ENCODE measurements around the gene TNC.

TNC gene

DNA sequence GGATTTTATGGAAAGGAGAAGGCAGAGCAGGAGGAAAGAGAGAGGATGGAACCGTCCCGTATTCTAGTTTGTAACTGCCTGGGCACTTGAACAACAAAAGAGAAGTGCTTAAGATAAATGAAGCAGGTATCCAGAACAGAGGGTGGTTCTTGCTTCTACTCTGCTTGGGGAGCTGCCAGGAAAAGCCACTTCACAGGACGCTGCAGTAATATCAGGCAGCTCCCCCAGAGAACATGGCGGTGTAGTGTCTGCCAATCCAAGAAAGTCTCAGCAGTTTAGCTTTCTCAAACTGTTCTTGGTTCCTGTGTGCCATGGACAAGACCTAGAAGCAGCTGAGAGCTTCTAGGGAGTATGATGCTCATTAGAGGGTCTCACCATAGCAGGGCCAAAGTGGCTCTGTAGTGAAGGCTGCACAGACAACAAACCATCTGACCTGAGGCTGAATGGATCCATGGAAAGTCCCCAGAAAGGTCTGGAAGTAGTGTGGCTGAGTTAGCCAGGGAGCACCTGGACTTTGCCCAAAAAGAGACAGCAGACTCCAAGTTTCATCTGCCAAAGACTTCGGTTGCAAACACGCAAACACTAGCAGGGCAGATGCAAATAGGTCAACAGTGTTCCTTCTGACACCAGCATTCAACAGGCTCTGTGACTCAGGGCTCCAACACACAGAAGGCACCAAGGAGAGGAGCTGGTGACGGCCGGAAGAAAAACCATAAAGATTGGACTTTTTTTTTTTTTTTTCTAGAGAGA, 115.4 kb downstream of the TNC start:
- DNase-seq = no peak

DNA sequence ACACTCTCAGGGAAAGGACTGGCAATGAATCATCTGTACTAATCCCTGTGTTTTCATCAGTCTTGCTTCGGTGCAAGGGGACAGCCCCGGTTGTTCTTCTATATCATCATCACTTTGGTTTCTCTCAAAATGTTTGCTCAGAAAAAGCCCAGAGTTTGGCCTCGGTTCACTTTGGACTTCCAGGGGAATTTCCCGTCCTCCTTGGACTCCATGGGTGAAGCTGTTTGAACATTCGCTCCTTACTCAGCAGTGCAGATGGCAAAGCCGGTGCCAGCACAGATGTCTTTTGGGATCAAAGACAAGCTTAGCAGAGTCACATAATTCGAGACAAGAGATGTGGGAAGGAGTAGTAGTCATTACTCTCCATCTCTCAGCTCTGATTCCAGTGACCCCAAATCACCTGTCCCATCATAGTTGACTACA, 117.7 kb downstream of the TNC start:
- no peak for DNase-seq

DNA sequence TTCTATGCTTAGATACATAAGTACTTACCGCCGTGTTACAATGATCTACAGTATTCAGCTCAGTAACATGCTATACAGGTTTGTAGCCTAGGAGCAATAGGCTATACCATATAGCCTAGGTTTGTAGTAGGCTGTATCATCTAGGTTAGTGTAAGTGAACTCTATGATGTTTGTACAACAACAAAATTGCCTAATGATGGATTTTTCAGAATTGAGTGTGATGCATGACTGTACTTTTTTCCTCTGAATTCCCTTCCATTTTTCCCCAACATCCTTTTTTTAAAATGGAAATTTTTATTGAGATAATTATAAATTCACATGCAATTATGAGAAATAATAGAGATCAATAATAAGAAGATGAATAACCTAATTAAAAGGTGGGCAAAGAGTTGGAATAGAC, 119.6 kb downstream of the TNC start:
- no peak for DNase-seq

DNA sequence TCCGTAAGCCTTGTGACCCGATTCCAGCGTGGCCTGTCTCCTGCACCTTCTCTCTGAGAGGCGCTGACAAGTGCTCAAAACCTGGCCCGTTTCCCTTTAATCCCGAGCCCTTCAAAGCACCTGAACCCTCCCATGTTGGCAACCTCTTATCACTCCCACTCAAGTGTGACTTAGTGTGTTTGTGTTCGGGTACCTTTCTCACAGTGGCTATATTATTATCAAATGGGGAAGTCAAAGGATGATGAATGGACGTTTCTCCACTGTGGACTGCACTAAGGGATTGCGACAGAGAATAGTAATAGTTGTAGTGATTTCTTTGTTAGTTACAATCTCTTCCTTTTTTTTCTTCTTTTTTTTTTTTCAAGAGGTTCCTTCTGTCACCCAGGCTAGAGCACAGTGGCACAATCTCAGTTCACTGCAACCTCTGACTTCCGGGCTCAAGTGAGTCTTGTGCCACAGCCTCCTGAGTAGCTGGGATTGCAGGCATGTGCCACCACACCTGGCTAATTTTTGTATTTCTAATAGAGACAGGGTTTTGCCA, 122.2 kb downstream of the TNC start:
- DNase-seq = no peak

DNA sequence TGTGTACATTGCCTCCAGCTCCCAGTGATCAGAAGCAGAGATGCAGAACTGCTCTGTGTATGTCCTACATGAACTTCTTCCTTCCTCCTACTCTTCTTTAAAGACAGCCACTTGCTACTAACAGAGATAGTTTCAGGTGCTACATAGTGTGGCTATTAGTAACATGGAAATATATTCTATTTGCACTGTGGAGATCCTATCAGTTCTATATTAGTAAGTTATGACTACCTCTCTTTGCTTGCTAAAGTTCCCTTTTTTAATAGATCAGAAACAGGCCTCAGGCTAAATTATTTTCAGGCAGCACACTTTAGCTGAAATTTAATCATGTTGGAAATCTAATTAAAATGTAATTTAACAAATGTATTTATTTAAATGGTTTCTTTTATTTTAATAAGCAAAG, 123.2 kb downstream of the TNC start:
- no peak for DNase-seq

DNA sequence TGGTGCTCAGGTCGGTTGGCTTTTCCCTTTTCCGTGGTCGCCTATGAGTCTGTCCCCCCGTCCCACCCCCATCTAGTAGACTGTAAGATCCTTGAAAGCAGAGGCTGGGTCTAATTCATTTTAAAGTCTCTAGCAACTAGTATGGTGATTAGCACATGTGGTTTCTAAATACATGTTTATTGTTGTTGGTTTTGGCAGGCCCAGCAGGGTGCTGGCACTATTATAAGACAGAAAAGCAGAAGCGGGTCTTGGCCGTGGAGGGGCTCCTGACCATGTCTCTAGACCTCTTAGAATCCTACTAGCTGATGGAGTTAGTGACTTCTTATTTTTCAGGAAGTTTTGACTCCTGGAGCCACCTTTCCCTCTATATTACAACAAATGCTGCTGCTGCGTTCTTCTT, 126.1 kb downstream of the TNC start:
- DNase-seq = no peak

DNA sequence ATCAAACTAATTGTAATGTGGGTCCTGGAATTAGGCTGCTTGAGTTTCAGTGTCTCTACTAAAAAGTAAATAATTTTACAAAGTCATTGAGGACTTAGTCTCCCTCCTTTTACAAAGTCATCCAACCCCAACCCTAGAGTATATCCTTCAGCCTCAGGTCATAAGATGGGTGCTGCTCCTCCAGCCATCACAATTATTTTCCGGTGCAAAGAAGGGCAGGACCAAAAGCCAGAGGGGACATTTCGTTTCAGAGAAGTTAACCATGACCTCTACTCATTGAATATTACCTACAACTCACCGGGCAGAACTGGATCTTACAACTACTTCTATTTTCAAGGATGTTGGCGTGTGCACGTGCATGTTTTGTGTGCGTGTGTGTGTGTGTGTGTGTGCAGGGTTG, 127.1 kb downstream of the TNC start:
- no peak for DNase-seq

DNA sequence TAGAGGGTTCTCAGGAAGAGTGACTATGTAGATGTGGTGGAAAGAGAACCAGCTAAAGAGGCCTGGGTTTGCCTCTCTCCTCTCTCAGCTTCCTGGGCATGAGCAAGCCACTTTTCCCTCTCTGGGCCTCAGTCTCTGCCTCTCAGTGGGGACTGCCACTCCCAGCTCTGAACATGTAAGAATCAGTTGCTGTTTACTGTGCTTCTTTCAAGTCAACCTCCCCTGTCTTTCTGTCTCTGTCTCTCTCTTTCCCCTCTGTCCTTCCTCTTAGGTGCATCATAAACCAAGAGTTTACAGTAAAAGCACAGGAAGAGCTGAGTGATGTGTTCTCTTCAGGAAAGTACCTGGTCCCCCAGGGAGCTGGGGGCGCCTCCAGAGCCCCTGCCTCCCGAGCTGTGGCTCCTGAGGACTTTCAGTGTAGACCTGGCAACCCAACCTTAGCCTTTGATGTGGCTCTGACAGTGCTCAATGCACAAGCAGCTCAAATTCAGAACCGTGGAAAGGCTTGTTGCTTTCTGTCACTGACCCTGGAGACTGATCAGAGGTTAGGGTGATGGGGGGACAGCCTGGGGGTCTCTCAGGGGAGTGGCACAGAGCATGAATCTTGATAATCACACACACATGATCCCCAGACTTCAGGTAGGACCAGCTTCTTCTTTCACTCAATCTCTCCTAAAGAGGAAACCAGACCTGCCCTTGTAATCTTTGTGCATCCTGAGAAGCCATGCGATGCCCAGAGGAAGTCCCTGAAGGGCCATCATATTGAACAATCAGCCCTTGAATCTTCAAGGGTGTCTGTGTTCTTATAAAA, 128.2 kb downstream of the TNC start:
- peak; percentile 39 for DNase-seq

DNA sequence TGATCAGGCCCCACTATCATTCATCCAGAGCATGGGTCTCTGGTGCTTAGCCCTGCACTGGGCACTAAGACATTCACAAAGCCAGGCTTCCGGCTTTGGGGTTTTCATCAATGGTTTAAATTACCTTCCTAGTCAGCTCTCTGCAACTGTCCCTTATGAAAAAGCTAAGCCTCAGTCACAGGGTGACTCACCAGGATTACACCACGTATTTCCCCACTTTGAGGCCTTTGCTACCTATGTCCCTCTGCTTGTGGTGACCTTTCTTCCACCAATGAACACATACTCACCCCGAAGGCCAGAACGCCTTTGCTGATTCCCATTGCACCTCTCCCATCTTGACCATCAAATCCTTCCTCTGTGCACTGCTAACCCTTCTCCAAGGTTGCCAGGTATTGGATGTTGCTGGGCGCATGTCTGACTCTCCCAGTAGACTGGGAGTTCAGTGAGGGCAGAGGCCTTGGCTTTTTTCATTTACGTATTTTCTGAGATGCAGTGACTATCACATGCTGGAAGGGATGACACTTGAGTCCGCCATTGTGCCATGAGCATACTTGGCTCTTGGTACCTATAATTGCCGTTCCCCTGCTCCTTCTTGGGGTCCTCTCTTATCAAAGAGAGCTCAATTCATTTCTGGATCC, 128.9 kb downstream of the TNC start:
- DNase-seq = no peak

DNA sequence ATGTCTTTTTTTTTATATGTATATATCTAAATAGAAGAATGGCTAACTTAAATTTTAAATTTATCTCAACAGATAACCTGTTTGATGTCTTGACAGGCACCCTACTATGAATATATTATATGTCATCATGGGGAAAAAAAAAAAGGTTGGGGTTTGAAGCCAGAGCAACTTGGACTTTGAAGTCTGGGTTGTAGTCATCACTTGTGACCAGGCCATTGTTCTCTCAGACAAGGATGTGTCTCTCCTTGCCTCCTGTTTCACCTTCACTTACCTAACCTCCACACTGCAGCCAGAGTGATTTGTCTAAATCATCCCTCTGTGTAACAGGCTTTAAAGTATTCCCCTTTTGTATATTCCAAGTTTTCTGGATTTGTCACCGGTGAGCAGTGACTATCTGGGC, 130.8 kb downstream of the TNC start:
- DNase-seq = no peak

DNA sequence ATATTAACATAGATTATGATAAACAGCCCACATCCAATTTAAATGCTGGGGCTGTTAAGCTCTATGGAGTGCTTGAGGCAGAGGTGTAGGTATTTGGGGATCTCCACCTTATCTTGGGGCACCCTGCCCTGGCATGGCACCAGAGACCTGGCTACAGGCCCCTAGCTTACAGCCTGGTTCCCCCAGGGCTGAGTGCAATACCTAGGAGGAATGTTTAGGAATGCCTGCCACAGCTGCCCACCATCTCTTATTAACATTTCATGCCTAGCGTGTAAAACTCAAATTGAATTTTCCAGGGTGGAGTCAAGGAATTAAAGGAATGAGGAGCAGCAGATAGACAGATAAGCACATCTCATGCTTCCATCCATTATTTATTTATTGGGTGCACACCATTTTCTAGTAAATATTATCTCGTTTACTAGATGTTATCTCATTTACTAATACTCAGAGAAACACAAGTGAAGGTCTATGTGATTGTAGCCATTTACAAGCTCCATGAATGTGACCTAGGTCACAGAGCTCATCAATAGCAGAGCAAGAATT, 131.9 kb downstream of the TNC start:
- DNase-seq = no peak

DNA sequence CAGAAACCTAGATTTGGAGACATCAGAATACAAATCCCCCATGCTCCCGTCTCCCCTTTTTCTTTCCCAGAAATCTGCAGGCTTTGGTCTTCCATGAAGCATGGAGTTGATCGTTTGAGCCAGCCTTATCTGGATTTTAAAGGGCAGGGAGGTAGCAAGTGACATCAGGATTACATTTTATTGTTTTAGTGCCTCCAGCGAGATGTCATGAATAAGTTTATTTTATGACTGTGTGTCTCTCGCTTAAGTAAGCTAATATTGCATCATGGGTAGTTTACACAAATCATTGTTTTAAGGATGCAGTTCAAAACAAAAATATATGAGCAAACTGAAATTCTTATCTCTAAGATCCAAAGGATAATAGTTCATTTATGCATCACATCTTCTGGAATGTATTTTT, 136.9 kb downstream of the TNC start:
- DNase-seq = no peak

DNA sequence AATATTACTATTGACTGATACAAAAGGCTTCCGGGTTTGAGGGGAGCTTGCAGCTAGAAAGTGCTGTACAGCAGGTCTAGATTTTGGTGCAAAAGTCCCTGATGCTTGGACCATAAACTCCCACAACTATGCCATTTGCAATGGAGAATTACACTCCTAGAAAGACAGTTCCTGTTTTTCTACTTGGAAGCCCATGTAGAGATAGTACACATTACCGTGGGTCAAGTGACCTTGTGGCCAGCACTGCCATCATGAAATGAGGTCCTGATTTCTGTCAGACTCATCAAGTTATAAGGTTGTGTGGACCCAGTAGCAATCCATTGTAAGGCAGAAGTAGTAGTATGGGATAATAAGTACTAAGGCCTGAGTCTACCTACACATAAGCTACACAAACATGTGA, 144.7 kb downstream of the TNC start:
- DNase-seq = no peak

DNA sequence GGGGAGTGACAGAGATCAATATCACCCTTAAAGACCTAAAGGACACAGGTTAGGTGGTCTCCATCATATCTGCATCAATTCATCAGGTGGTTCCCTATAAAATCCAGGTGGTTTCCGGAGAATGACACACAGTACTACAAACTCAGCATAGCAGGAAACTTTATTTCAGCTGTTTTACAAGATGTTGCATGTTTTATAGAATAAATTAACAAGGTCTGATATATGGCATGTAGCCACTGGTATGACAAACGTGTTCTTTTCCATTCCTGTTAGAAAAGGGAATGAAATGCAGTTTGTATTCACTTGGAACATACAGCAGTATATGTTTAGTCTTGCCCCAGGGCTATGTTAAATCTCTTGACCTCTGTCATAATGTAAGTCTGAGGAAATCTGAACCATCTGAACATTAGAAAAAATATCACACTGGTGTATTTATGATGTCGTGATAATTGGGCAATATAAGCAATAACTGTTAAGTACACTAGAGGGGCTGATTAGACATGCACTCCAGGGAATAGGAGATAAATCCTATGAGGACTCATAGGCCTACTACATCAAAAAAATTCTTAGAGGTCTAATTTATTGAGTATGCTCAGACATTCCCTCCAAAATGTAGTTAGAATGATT, 145.3 kb downstream of the TNC start:
- no peak for DNase-seq
